NCI-H2196 (cell line): ENCODE results near the gene IL1R2.
"Not testable (repeated sequence)": the region's sequence is repeated elsewhere in the genome, so short reads cannot be mapped to it uniquely, and the experiment has no call there.

Experiments
- DNase-seq: peaks from one replicate; lab custom pipeline; 2025; ENCODE audit not compliant: unreplicated experiment; lab: John Stamatoyannopoulos, UW

IL1R2 gene

DNA sequence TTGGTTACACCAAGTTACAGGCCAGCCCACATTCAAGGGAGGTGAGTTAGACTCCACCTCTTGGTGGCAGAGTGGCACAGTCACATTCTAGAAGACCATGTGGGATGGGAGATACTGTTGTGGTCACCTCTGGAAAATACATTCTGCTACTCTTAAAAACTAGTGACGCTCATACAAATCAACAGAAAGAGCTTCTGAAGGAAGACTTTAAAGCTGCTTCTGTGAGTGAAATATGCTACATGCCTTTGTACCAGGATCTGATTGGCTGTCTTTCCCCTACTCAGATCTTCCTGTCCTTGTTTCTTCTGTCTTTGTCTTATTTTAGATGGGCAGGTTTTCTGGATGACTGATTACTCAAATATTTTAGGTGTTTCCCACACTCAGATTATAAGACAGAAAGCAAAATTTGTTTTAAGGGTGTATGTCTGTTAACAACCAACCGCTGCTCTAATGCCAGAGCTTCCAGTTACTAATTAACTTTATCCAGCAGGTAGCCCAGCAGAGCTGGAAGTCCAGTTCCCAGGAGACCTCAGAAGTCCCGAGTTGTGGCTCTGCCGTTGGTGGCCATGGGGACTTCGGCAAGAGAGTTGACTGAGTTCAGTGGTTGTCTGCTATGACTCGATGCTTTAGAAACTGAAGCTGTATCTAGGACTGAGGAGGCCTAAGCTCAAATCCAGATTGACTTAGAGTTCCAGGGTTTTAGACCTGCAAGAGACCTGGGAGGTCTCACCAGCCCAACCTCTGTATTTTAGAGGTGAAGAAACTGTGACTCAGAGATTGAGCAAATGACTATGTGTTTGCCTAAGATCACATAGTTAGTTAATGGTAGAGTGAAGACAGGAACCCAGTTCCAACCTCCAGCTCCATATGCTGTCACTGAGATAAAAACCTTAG, 7.4 kb downstream of the IL1R2 start:
- DNase-seq: no peak

DNA sequence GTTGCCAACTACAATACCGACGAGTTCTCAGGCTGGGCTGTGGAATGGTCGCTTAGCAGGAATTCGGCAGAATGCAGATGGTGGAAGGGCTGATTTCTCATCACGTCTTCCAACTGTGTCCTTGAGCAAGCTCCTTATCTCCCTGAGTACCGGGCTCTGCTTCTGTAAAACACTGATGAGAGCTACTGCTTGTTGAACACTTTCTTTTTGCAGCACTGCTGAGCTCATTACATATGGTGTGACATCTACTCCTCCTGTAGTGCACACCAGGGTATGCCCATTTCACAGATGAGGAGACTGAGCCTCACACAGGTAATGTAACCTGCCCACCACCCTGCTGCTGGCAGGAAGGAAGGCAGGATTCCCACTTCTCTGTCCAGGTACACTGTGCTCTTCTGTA, 8.3 kb downstream of the IL1R2 start:
- DNase-seq: no peak

DNA sequence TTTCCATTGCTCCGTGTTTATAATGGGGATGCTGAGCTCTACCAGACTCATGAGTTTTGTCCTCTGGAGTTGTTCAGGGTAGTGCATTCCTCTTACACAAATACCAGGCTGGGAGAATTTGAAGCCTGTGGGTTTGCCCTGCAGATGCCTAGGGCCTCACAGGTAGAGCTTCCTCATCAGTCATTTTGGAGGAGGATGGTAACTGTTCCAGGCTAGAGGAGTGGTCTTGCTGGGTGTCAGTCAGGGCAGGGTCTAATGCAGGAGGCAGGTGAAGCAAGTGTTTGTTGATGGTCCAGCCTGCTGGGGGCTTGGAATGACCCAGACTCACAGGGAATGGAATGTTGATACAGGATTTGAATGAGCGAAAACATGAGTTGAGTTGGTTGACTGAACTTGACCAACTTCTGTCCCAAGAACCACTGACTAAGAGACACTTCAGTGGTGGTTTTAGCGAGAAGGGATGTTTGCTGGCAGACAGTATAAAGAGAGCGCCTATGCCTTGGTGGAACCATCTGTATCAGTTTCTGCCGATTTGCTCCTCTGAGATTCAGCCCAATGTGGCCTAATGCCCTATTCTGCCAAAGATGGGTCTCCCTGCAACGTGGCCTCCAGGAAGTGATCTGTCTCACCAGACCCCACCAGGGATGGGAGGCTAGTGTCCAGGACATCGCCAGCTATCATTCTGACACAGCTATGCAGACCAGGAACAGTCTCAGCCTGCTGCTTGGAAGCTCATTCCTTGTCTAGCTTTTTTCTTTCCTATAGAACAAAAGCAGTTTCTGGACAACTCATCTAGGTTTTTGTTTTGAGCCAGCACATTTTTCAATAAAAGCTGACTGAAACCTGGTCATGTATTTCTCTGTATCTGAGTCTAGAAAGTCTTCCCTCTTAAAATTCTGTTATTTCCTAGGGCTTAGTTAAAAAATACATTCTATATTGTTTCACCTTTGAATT, 9.3 kb downstream of the IL1R2 start:
- DNase-seq: no peak

DNA sequence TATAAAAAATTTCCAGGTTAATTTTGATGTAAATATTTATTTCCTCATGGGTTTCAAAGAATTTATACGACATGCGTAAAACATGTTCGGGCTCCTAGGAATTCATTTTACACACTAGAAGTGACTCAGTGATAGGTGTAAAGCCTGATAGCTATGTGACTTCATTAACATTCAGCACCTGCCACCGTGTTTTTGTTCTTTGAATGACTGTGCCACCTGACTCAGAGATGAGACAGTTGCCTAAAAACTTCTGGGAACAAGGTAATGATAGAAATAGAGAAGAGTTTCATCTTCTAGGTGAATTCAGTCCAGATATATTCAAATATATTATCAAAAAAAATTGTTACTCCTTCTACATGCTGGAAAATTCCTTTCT, 10.0 kb downstream of the IL1R2 start:
- DNase-seq: no peak

DNA sequence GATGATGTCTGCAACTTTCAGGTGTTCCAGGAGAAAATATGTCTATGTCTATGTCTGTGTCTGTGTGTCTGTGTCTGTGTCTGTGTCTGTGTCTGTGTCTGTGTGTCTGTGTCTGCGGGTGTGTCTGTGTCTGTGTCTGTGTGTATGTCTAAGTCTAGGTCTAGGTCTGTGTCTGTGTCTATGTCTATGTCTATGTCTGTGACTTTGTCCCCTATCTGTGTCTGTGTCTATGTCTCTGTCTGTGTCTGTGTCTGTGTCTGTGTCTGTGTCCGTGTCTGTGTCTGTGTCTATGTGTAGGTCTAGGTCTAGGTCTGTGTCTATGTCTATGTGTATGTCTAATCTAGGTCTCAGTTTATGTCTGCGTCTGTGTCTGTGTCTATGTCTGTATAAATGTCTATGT, 10.5 kb downstream of the IL1R2 start:
- no peak for DNase-seq

DNA sequence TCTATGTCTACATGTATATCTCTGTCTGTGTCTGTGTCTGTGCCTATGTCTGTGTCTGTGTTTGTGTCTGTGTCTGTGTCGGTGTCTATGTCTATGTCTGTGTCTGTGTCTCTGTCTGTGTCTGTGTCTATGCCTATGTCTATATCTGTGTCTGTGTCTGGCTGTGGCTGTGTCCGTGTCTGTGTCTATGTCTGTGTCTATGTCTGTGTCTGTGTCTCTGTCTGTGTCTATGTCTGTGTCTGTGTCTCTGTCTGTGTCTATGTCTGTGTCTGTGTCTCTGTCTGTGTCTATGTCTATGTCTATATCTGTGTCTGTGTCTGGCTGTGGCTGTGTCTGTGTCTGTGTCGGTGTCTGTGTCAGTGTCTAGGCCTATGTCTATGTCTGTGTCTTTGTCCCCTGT, 11.1 kb downstream of the IL1R2 start:
- not testable (repeated sequence) for DNase-seq

DNA sequence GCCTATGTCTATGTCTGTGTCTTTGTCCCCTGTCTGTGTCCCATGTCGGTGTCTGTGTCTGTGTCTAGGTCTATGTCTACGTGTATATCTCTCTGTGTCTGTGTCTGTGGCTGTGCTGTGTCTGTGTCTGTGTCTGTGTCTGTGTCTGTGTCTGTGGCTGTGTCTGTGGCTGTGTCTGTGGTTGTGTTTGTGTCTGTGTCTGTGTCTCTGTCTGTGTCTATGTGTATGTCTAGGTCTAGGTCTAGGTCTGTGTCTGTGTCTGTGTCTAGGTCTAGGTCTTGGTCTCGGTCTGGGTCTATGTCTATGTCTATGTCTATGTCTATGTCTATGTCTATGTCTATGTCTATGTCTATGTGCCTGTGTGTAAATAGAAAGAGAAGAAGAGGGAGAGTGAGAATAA, 11.9 kb downstream of the IL1R2 start:
- DNase-seq: no peak

DNA sequence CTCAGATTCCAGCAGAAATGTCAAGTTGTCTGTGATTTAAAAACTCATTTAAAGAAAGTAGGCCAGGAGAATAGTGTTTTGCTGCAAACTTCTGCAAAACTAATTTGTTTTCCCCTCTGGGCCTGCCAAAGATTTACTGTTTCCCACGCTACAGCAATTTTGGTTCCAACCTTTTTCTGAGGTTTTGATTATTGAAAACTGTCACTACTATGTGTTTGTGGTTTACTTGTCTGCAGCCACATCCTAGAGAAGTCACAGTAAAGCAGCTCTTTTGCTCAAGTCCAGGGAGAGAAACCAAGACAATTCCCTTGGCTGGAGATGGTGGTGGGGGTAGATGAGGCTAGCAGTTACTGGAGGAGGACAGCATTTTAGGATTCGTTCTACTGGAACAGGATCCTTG, 12.8 kb downstream of the IL1R2 start:
- DNase-seq: no peak

DNA sequence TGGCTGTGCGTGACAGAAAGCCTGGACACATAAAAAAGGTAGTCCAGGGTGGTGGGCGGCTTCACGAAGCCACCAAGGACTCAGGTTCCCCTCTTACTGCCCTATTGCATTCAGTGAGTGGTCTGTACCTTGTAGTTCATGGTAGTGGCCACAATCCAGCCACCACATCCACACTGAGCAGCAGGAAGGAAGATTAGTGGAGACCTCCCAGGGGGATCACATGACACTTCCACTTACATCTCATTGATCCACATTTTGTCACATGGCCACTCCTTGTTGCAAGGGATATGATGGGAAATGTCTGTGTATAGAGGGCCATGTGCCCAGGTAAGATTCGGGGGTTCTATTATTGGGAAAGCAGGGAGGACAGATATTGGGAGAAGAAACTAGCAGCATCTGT, 13.7 kb downstream of the IL1R2 start:
- no peak for DNase-seq

DNA sequence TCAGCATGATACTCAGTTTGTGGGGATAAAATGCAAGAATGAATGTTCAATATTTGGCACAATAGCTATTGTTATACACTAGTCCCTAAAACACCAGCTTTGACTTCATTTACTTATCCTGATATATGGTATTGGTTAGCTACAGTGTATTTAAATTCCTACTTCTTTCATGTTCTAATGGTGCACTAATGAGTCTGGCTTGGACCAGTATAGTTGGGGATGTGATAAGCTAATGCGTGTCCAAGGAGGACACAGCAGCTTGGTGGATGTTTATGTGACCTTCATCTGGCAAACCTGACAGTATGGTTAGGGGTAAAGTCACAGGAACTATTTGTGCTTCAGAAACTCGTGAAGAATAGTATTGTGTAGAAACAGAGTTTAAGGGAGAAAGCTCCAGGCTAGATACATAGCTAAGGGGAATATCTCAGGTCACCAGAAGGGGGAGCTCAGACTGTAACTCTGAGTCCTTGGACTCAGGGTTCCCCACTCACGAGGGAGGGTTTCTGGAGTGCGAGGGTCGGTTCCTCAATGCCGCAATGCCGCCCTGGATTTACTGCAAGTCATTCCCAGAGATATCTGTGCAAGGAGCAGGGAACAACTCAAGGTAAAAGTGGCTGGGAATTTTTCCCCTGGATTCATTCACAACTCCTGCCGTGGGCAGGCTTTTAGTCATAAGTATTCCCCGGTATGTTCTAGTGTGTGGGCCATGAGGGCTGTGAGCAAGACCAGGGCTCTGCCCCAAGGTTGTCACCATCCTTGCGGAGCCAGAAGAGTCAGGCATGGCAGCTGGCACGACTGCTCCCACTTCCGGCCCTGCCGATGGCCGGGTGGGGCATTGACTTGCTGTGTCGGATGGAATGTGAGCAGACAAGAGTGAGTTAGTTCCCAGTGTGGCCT, 14.5 kb downstream of the IL1R2 start:
- peak; percentile 4 for DNase-seq

DNA sequence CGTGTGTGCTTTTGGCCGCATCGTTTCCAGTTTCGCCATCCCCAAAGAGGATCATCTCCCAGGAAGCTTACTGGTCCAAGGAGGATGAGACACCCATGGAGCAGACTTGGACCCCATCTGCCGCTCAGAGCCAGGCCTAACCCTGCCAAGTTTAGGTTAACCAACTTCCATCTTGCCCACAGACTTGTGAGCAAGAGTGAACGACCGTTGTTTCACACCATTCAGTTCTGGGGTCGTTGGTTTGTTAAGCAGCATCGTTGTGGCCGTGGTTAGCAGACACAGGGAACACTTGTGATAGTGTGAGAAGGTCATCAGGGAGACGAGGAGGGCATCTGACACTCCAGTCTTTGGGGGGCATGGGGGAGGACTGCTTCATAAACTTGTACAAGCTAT, 15.1 kb downstream of the IL1R2 start:
- no peak for DNase-seq

DNA sequence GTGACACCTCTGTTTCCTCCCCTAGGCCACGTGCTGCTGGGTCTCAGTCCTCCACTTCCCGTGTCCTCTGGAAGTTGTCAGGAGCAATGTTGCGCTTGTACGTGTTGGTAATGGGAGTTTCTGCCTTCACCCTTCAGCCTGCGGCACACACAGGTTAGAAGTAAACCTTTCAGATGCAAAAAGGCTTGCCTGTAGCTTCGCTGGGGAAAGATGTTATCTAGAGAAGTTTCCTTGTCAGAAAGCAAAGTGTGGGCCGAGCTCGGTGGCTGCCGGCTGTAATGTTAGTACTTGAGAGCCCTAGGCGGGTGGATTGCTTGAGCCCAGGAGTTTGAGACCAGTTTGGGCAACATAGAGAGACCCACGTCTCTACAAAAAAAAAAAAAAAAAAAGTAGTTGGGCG, 16.7 kb downstream of the IL1R2 start:
- DNase-seq: no peak

DNA sequence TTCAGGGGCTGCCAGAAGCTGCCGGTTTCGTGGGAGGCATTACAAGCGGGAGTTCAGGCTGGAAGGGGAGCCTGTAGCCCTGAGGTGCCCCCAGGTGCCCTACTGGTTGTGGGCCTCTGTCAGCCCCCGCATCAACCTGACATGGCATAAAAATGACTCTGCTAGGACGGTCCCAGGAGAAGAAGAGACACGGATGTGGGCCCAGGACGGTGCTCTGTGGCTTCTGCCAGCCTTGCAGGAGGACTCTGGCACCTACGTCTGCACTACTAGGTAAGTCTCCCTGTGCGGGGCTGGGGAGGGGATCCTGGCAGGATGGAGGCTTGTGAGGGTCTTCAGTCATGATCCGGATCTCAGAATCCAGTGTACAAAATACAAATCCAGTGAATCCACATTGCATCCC, 17.8 kb downstream of the IL1R2 start:
- no peak for DNase-seq

DNA sequence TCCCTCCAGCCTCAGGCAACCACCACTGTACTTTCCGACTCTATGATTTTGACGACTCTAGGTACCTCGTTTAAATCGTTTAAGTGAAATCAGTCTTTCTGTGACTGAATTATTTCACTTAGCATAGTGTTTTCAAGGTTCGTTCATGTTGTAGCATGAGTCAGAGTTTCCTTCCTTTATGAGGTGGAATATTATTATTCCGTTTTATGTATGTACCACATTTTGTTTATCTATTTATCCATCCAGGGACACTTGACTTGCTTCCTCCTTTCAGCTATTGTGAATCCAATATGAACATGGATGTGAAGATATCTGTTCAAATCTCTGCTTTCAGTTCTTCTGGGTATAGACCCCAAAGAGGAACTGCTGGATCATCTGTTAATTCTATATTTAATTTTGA, 19.1 kb downstream of the IL1R2 start:
- DNase-seq: no peak

DNA sequence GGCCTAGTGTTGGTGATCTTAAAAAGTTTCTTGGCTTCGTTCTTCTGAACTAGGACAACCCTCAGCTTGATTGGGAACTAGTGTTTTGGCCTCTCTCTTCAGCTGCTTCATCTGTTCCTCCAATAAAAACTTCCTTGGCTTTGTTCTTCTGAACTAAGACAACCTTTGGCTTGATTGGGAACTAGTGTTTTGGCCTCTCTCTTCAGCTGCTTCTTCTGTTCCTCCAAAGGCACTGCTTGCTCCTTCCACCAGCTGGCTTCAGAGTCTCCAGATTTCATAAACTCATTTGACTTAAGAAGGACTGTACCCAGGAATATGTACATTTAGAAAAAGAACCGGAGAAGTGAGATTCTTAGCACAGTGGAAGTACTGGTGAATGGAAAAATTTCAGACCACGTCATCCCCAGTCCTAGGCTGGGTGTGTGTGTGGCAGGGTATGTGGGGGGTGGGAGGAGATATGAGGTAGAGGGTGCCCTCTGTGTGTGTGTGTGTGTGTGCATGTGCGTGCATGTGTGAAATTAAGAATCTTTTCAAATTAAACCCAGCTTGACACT, 20.4 kb downstream of the IL1R2 start:
- no peak for DNase-seq

DNA sequence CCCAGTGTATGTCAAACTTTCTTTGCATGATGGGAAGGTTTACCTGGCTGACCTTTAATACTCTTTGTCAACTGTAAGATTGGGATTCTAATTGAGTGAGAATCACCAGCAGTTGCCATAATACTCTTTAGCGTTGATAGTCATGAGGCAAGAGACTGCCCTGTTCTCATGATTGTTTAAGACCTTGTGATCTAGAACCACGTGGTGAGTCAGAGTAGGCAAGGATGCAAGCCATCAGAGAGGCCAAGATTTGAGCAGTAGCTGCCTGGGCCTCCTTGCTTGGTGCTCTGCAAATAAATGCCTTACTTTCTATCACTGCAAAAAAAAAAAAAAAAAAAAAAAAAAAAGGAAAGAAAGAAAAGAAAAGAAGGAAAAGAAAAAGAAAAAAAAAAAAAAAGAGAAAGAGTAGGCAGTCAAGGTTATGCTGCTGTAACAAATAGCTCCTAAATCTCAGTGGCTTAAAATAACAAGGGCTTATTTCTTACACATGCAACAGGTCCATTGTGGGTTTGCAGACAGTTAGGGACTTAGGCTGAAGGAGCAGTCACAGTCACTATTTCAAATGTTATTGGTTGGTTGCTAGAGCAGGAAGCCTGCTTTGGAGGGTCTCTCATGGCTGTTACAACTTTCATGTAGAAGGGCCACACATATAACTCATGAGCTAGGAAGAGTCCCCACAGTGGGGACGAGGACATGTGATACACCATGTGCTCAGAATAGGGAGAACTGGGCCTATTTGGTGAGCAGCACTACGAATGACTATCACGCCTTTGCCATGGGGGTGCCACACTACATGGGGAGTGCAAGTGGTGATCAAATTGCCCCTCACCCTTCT, 21.7 kb downstream of the IL1R2 start:
- DNase-seq: no peak

DNA sequence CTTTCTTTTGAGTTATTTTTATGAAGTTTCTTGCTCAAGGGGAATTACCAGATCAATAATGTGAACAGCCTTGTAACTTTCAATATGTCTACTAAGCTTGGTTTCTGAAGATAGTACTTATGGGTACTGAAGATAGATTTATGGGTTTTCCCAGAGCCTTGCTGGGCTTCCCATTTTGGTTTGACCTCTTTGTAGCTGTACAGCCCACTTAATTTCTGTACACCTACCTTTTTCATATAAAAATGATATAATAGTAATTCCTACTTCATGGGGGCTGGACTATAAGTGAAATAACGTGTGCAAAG, 22.2 kb downstream of the IL1R2 start:
- no peak for DNase-seq

DNA sequence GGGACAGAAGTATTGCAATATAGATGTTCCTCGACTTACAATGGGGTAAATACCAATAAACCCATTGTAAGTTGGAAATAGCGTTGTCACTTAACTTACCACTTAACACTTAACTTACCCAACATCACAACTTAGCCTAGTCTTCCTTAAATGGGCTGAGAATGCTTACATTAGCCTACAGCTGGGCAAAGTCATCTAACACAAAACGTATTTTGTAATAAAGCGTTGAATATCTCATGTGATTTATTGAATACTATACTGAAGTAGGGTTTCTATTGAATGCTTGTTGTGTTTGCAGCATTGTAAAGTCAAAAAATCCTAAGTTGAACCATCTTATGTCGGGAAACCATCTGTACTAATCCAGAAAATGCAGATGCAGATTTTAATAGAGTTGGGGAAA, 23.6 kb downstream of the IL1R2 start:
- DNase-seq: no peak

DNA sequence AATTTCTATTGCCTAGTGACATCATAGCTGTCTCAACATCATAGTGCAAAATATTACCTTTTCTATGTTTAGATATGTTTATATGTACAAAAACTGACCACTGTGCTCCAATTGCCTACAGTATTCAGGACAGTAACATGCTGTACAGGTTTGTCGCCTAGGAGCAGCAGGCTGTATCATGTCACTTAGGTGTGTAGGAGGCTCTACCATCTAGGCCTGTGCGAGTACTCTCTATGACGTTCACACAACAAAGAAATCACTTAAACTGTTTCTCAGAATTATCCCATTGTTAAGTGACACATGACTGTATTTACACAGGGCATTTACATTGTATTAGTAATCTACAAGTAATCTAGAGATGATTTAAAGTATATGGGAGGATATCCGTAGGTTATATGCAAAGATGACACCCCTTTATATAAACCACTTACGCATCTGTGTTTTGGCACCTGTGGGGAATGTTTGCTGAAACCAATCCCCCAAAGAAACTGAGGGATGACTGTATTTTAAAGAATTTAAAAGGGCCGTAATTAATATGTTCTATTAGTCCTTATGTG, 24.7 kb downstream of the IL1R2 start:
- DNase-seq: no peak
